HEK293 (cell line): ENCODE measurements around the gene RALY.

Source experiments
- GLIS2 ChIP-seq: fragments of 450-650 bp; formaldehyde crosslinking; IDR thresholded peaks from 2 replicates; pipeline ENCODE4 v1.5.1; 2016; ENCODE audit warnings: missing biosample characterization, missing genetic modification characterization
- HOXD13 ChIP-seq: sonication (generic); formaldehyde crosslinking; IDR thresholded peaks from 2 replicates; pipeline ENCODE4 v1.8.0; 2022; ENCODE audit warnings: missing genetic modification reagents, borderline replicate concordance
- MEIS1 ChIP-seq: sonication (generic); formaldehyde crosslinking; IDR thresholded peaks from 2 replicates; pipeline ENCODE4 v1.8.1; 2022; ENCODE audit warnings: missing genetic modification reagents, mild to moderate bottlenecking, borderline replicate concordance
- REPIN1 ChIP-seq: fragments of 450-650 bp; formaldehyde crosslinking; IDR thresholded peaks from 2 replicates; pipeline ENCODE4 v1.5.1; 2017; ENCODE audit warnings: missing biosample characterization, missing genetic modification characterization, low read depth
- SP7 ChIP-seq: fragments of 450-650 bp; formaldehyde crosslinking; IDR thresholded peaks from 2 replicates; pipeline ENCODE4 v1.5.1; 2016; ENCODE audit warnings: missing biosample characterization, missing genetic modification characterization
- ZBTB17 ChIP-seq: fragments of 450-650 bp; formaldehyde crosslinking; IDR thresholded peaks from 2 replicates; pipeline ENCODE4 v1.5.1; 2016; ENCODE audit warnings: missing biosample characterization, missing genetic modification characterization
- ZBTB48 ChIP-seq: fragments of 450-650 bp; formaldehyde crosslinking; IDR thresholded peaks from 2 replicates; pipeline ENCODE4 v1.5.1; 2016; ENCODE audit warnings: missing biosample characterization, missing genetic modification characterization
- ZNF138 ChIP-seq: fragments of 450-650 bp; formaldehyde crosslinking; IDR thresholded peaks from 2 replicates; pipeline ENCODE4 v1.5.1; 2016; ENCODE audit warnings: missing biosample characterization, missing genetic modification characterization, borderline replicate concordance
- ZNF169 ChIP-seq: fragments of 450-650 bp; formaldehyde crosslinking; IDR thresholded peaks from 2 replicates; pipeline ENCODE4 v1.5.1; 2016; ENCODE audit warnings: missing biosample characterization, missing genetic modification characterization
- ZNF239 ChIP-seq: fragments of 450-650 bp; formaldehyde crosslinking; IDR thresholded peaks from 2 replicates; pipeline ENCODE4 v1.5.1; 2016; ENCODE audit warnings: missing biosample characterization, missing genetic modification characterization
- ZNF292 ChIP-seq: fragments of 450-650 bp; formaldehyde crosslinking; IDR thresholded peaks from 2 replicates; pipeline ENCODE4 v1.5.1; 2016; ENCODE audit warnings: low read depth, missing biosample characterization, missing genetic modification characterization, borderline replicate concordance
- ZNF324 ChIP-seq: fragments of 450-650 bp; formaldehyde crosslinking; IDR thresholded peaks from 2 replicates; pipeline ENCODE4 v1.5.1; 2016; ENCODE audit warnings: missing biosample characterization, missing genetic modification characterization
- ZNF335 ChIP-seq: fragments of 450-650 bp; formaldehyde crosslinking; conservative IDR thresholded peaks from 2 replicates; pipeline ENCODE4 v1.5.1; 2016; ENCODE audit warnings: missing biosample characterization, missing genetic modification characterization
- ZNF391 ChIP-seq: fragments of 450-650 bp; formaldehyde crosslinking; IDR thresholded peaks from 2 replicates; pipeline ENCODE4 v1.5.1; 2016; ENCODE audit warnings: low read depth, missing biosample characterization, missing genetic modification characterization, borderline replicate concordance
- ZNF398 ChIP-seq: fragments of 450-650 bp; formaldehyde crosslinking; IDR thresholded peaks from 2 replicates; pipeline ENCODE4 v1.5.1; 2017; ENCODE audit warnings: missing biosample characterization, missing genetic modification characterization
- ZNF488 ChIP-seq: fragments of 450-650 bp; formaldehyde crosslinking; IDR thresholded peaks from 2 replicates; pipeline ENCODE4 v1.5.1; 2016; ENCODE audit warnings: missing biosample characterization, missing genetic modification characterization
- ZNF501 ChIP-seq: fragments of 450-650 bp; formaldehyde crosslinking; IDR thresholded peaks from 2 replicates; pipeline ENCODE4 v1.5.1; 2016; ENCODE audit warnings: missing biosample characterization, missing genetic modification characterization
- ZNF518A ChIP-seq: fragments of 450-650 bp; formaldehyde crosslinking; conservative IDR thresholded peaks from 2 replicates; pipeline ENCODE4 v1.5.1; 2016; ENCODE audit warnings: low read depth, missing biosample characterization, missing genetic modification characterization
- ZNF600 ChIP-seq: fragments of 450-650 bp; formaldehyde crosslinking; IDR thresholded peaks from 2 replicates; pipeline ENCODE4 v1.5.1; 2016; ENCODE audit warnings: missing biosample characterization, missing genetic modification characterization
- ZNF660 ChIP-seq: fragments of 450-650 bp; IDR thresholded peaks from 2 replicates; pipeline ENCODE4 v1.5.1; 2018; ENCODE audit warnings: missing biosample characterization, mild to moderate bottlenecking, missing genetic modification characterization
- ZNF664 ChIP-seq: fragments of 450-650 bp; formaldehyde crosslinking; IDR thresholded peaks from 2 replicates; pipeline ENCODE4 v1.5.1; 2016; ENCODE audit warnings: missing biosample characterization, missing genetic modification characterization
- ZNF692 ChIP-seq: fragments of 450-650 bp; formaldehyde crosslinking; IDR thresholded peaks from 2 replicates; pipeline ENCODE4 v1.5.1; 2016; ENCODE audit warnings: missing biosample characterization, missing genetic modification characterization
- ZNF704 ChIP-seq: fragments of 450-650 bp; formaldehyde crosslinking; IDR thresholded peaks from 2 replicates; pipeline ENCODE4 v1.5.1; 2016; ENCODE audit warnings: missing biosample characterization, missing genetic modification characterization
- ZNF76 ChIP-seq: fragments of 450-650 bp; formaldehyde crosslinking; IDR thresholded peaks from 2 replicates; pipeline ENCODE4; 2016; ENCODE audit warnings: low read depth, missing biosample characterization, missing genetic modification characterization, borderline replicate concordance
- ZSCAN30 ChIP-seq: fragments of 450-650 bp; IDR thresholded peaks from 2 replicates; pipeline ENCODE4 v1.5.1; 2018; ENCODE audit warnings: missing biosample characterization, mild to moderate bottlenecking, missing genetic modification characterization, moderate library complexity
- TF ChIP-seq, protein P1 (sequence below): fragments of 450-650 bp; formaldehyde crosslinking; IDR thresholded peaks from 2 replicates; pipeline ENCODE4 v1.5.1; 2016; ENCODE audit warnings: missing biosample characterization, missing genetic modification characterization

The RALY gene

DNA sequence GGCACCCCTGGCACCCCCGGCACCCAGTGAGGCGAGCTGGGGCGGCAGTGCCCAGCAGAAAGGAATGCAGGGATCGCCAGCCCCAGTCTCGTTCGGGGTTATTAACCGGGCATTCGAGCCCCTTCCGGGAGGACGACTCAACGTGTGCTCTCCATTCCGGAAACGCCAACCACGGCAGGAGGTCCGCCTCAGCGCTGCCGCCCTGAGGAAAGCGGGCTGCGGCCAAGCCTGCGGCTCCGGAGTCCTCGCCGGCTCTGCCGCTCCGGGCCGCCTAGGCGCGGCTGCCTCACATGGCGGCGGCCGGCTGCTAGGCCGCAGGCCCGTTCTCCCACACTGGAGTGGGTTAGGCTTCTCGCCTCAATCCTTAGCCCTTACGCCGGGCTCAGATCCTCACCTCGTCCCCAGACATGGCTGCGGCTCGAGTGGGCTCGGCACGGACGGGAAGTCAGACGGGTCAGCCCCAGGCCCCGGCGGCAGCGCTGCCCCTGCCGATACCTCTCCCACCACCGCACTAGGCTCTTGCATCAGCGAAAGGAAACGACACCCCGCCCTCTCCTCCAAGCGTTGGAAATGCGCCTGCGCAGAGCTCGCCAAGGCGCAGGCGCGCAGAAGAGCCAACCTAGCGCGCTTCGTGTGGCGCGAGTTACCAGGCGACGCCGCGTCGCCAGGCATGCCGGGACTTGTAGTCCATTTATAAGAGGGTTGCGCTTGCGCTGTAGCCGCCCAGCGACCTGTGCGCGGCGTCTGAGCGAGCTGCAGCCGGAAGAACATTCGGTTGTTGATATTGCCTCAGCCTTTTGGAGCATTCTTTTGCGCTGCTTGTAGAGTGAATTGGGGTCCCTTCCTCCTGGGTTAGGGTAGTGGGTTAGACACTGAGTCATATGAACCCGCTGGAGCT, 118.2 kb downstream of the RALY start, which contains the start of gene EIF2S2 (continued):
- TF ChIP-seq ZNF692 (tag by site-specific recombination) (no peak; the same call in 1 of the 2 replicates), ZNF518A (tag by site-specific recombination) (peak; percentile 9; the same call in 1 of the 2 replicates), ZNF704 (tag by site-specific recombination) (peak; percentile 64; the same call in 1 of the 2 replicates), SP7 (peak; percentile 83), ZNF501 (peak; percentile 65; the same call in 1 of the 2 replicates), ZNF664 (tag by site-specific recombination) (no peak; the same call in 1 of the 2 replicates), ZNF660 (tag by site-specific recombination) (peak; percentile 56; the same call in 1 of the 2 replicates), ZNF76 (tag by site-specific recombination) (peak; percentile 98), ZNF138 (tag by site-specific recombination) (no peak), ZNF398 (tag by site-specific recombination) (peak; percentile 37; the same call in 1 of the 2 replicates), ZNF292 (no peak), ZNF335 (tag by site-specific recombination) (peak; percentile 81), GLIS2 (tag by site-specific recombination) (peak; percentile 34; the same call in 1 of the 2 replicates), ZBTB17 (tag by site-specific recombination) (peak; percentile 85), ZNF391 (tag by site-specific recombination) (peak; percentile 40; the same call in 1 of the 2 replicates), ZNF324 (peak; percentile 86), MEIS1 (CRISPR knock-in tag) (no peak), ZNF488 (tag by site-specific recombination) (peak; percentile 39; the same call in 1 of the 2 replicates), ZNF239 (tag by site-specific recombination) (0 out of 2 replicates have a peak, but pooled peaks have one; percentile 35), ZBTB48 (tag by site-specific recombination) (peak; percentile 36; the same call in 1 of the 2 replicates), REPIN1 (tag by site-specific recombination) (0 out of 2 replicates have a peak, but pooled peaks have one; percentile 44), ZNF169 (tag by site-specific recombination) (no peak), ZSCAN30 (tag by site-specific recombination) (peak; percentile 94), ZNF600 (peak; percentile 73), HOXD13 (peak; percentile 96)
- TF ChIP-seq, protein P1, sequence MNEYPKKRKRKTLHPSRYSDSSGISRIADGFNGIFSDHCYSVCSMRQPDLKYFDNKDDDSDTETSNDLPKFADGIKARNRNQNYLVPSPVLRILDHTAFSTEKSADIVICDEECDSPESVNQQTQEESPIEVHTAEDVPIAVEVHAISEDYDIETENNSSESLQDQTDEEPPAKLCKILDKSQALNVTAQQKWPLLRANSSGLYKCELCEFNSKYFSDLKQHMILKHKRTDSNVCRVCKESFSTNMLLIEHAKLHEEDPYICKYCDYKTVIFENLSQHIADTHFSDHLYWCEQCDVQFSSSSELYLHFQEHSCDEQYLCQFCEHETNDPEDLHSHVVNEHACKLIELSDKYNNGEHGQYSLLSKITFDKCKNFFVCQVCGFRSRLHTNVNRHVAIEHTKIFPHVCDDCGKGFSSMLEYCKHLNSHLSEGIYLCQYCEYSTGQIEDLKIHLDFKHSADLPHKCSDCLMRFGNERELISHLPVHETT (tag by site-specific recombination): 0 out of 2 replicates have a peak, but pooled peaks have one; percentile 41
